H1 (cell line): Measurements from ENCODE around the gene CD38. TPM values are rescaled to one million over a fixed set of nuclear protein-coding genes. Genes with fewer than 3 reads are reported as not detected.
"Not testable (repeated sequence)": the region's sequence is repeated elsewhere in the genome, so short reads cannot be mapped to it uniquely, and the experiment has no call there.

Experiments
- CTCF ChIA-PET: fragments of 300-600 bp; sonication (Branson Sonifier 250); formaldehyde crosslinking; loops from one replicate; lab custom pipeline; 2021; ENCODE audit not compliant: partially characterized antibody; lab: Charles Lee
- POLR2A ChIA-PET: fragments of 300-600 bp; sonication (Branson Sonifier 250); formaldehyde crosslinking; loops from one replicate; lab custom pipeline; 2021; ENCODE audit warnings: inconsistent platforms; ENCODE audit not compliant: partially characterized antibody; lab: Charles Lee
- DNase-seq, 2 experiments: peaks; one replicate each; pipeline versions ENCODE4 v3.0.0 to v3.0.0-alpha.2; 2010 to 2022; ENCODE audit warnings: low spot score in 2 of 2, low read depth in 1 of 2, mixed read lengths in 1 of 2
- FAIRE-seq: peaks from 2 replicates; lab custom pipeline; 2011; peaks lifted over from hg19 to GRCh38; lab: Jason Lieb, UNC
- H2AFZ ChIP-seq: 2 replicates; pipeline ENCODE4 v1.8.1; 2012; ENCODE audit warnings: low read length, inconsistent platforms
- H2AK5ac ChIP-seq: 2 replicates; pipeline ENCODE4 v1.6.1; 2013; ENCODE audit warnings: low read depth, low read length
- H2BK120ac ChIP-seq: replicated peaks from 2 replicates; pipeline ENCODE3; 2013; ENCODE audit warnings: low read depth, low read length, inconsistent platforms
- H2BK12ac ChIP-seq: 2 replicates; pipeline ENCODE4 v1.6.1; 2013; ENCODE audit warnings: low read depth, low read length
- H2BK15ac ChIP-seq: 2 replicates; pipeline ENCODE4 v1.6.1; 2013; ENCODE audit warnings: low read length
- H2BK20ac ChIP-seq: 2 replicates; pipeline ENCODE4 v1.6.1; 2013; ENCODE audit warnings: low read length
- H2BK5ac ChIP-seq: 2 replicates; pipeline ENCODE4 v1.6.1; 2013; ENCODE audit warnings: low read depth, low read length
- H3K14ac ChIP-seq: 2 replicates; pipeline ENCODE4 v1.6.1; 2013; ENCODE audit warnings: inconsistent platforms; ENCODE audit not compliant: insufficient read length
- H3K18ac ChIP-seq: 2 replicates; pipeline ENCODE4 v1.6.1; 2013; ENCODE audit warnings: low read length; ENCODE audit errors: extremely low read depth
- H3K23ac ChIP-seq: 2 replicates; pipeline ENCODE4 v1.6.1; 2013; ENCODE audit warnings: inconsistent platforms; ENCODE audit not compliant: insufficient read length
- H3K23me2 ChIP-seq: 2 replicates; pipeline ENCODE4 v1.6.1; 2013; ENCODE audit warnings: low read depth, low read length
- H3K27ac ChIP-seq: 2 replicates; pipeline ENCODE4 v1.6.1; 2011; ENCODE audit warnings: low read depth, low read length, inconsistent platforms
- H3K27me3 ChIP-seq, 4 experiments: replicated peaks in 1 of 4; 1 replicate in 1 of 4; 2 replicates in 3 of 4; pipeline versions ENCODE4 v1.6.1 to v1.8.1; 2011 to 2013; ENCODE audit warnings: low read length in 3 of 4, mild to moderate bottlenecking in 3 of 4, inconsistent platforms in 2 of 4, mixed read lengths in 2 of 4, moderate library complexity in 1 of 4; ENCODE audit not compliant: control insufficient read depth in 3 of 4, insufficient read depth in 3 of 4; ENCODE audit errors: extremely low read depth in 1 of 4
- H3K36me3 ChIP-seq, 4 experiments: 2 replicates each; pipeline versions ENCODE4 v1.6.1 to v1.8.1; 2011 to 2013; ENCODE audit warnings: mild to moderate bottlenecking in 4 of 4, low read length in 3 of 4, moderate library complexity in 2 of 4, control low read depth in 1 of 4, inconsistent platforms in 1 of 4; ENCODE audit not compliant: insufficient read depth in 4 of 4, control insufficient read depth in 2 of 4
- H3K4ac ChIP-seq: replicated peaks from 2 replicates; pipeline ENCODE3; 2013; ENCODE audit warnings: low read length, low read depth, mixed read lengths, inconsistent platforms; ENCODE audit not compliant: insufficient read length
- H3K4me1 ChIP-seq, 4 experiments: replicated peaks in 1 of 4; 1 replicate in 1 of 4; 2 replicates in 3 of 4; pipeline versions ENCODE4 v1.6.1 to v1.8.1; 2011 to 2013; ENCODE audit warnings: low read length in 3 of 4, inconsistent platforms in 2 of 4, mixed read lengths in 1 of 4; ENCODE audit not compliant: insufficient read depth in 4 of 4, control insufficient read depth in 3 of 4
- H3K4me2 ChIP-seq, 2 experiments: 2 replicates each; pipeline versions ENCODE4 v1.6.1 to v1.8.1; 2011 to 2013; ENCODE audit warnings: low read depth in 2 of 2, low read length in 2 of 2, control low read depth in 1 of 2, inconsistent platforms in 1 of 2, mild to moderate bottlenecking in 1 of 2; ENCODE audit not compliant: insufficient read depth in 1 of 2
- H3K4me3 ChIP-seq, 4 experiments: fragments of 200-600, 300-600 bp in 1 of 4; sonication (generic), shearing (Covaris generic), sonication (Bioruptor Twin) in 1 of 4; 2 replicates each; pipeline versions ENCODE4 v1.5.1 to v1.8.1; 2011 to 2016; ENCODE audit warnings: low read length in 4 of 4, low read depth in 3 of 4, control low read depth in 2 of 4, inconsistent platforms in 2 of 4, mild to moderate bottlenecking in 2 of 4, mixed read lengths in 1 of 4, moderate library complexity in 1 of 4; ENCODE audit not compliant: insufficient read depth in 2 of 4; ENCODE audit errors: extremely low read depth in 1 of 4
- H3K56ac ChIP-seq: replicated peaks from 2 replicates; pipeline ENCODE3; 2013; ENCODE audit warnings: low read depth, mild to moderate bottlenecking, mixed read lengths, low read length, inconsistent platforms; ENCODE audit not compliant: insufficient read length
- H3K79me1 ChIP-seq: 2 replicates; pipeline ENCODE4 v1.6.1; 2013; ENCODE audit warnings: low read depth, low read length, control low read depth
- H3K79me2 ChIP-seq, 2 experiments: 2 replicates each; pipeline versions ENCODE4 v1.6.1 to v1.8.1; 2012 to 2013; ENCODE audit warnings: low read length in 2 of 2, mild to moderate bottlenecking in 2 of 2, inconsistent platforms in 1 of 2; ENCODE audit not compliant: insufficient read depth in 2 of 2, control insufficient read depth in 1 of 2
- H3K9ac ChIP-seq, 4 experiments: replicated peaks in 1 of 4; 1 replicate in 1 of 4; 2 replicates in 3 of 4; pipeline versions ENCODE4 v1.6.1 to v1.8.1; 2011 to 2013; ENCODE audit warnings: low read depth in 3 of 4, low read length in 3 of 4, control low read depth in 2 of 4, mild to moderate bottlenecking in 2 of 4, moderate library complexity in 2 of 4, inconsistent platforms in 1 of 4; ENCODE audit errors: extremely low read depth in 1 of 4
- H3K9me3 ChIP-seq, 2 experiments: 2 replicates each; pipeline versions ENCODE4 v1.6.1 to v1.8.1; 2012 to 2013; ENCODE audit warnings: mild to moderate bottlenecking in 2 of 2, moderate library complexity in 2 of 2, control low read depth in 1 of 2, inconsistent platforms in 1 of 2, low read depth in 1 of 2, low read length in 1 of 2, mixed read lengths in 1 of 2; ENCODE audit not compliant: insufficient read depth in 2 of 2
- H4K20me1 ChIP-seq, 2 experiments: replicated peaks in 1 of 2; 2 replicates each; pipeline versions ENCODE3 to v1.8.1; 2011 to 2013; ENCODE audit warnings: inconsistent platforms in 2 of 2, low read length in 2 of 2, mild to moderate bottlenecking in 1 of 2; ENCODE audit not compliant: insufficient read depth in 2 of 2, control insufficient read depth in 1 of 2
- H4K5ac ChIP-seq: 2 replicates; pipeline ENCODE4 v1.6.1; 2013; ENCODE audit warnings: low read length, low read depth, mixed read lengths, inconsistent platforms; ENCODE audit not compliant: insufficient read length
- H4K8ac ChIP-seq: 2 replicates; pipeline ENCODE4 v1.8.0; 2013; ENCODE audit warnings: mild to moderate bottlenecking, moderate library complexity, low read length, inconsistent platforms; ENCODE audit not compliant: insufficient read depth; ENCODE audit errors: extremely low read depth
- H4K91ac ChIP-seq: replicated peaks from 2 replicates; pipeline ENCODE3; 2013; ENCODE audit warnings: low read length, mixed read lengths, inconsistent platforms; ENCODE audit not compliant: insufficient read length
- WGBS, 2 experiments: shearing (Covaris generic) in 1 of 2; methylation state at CpG; one replicate each; pipeline versions ENCODE4 v1.1.6 to v1.1.7; 2013 to 2015; ENCODE audit warnings: low lambda C conversion rate in 2 of 2, mixed read lengths in 2 of 2, inconsistent platforms in 1 of 2, low coverage in 1 of 2, missing lambda C conversion rate in 1 of 2; ENCODE audit not compliant: insufficient replicate concordance in 2 of 2, insufficient coverage in 1 of 2, insufficient read length in 1 of 2; ENCODE audit errors: extremely low coverage in 1 of 2, missing lambda C conversion rate in 1 of 2; 5-methylcytosine and 5-hydroxymethylcytosine counted together
- polyA plus RNA-seq, 7 experiments: library from polyadenylated mRNA; depleted of rRNA in 3 of 7; stranded (reverse) in 5 of 7; unstranded in 2 of 7; fragments of >200 nt in 5 of 7; fragments of 200-250 nt in 2 of 7; gene quantifications; 1 replicate in 5 of 7; 2 replicates in 1 of 7; 4 replicates in 1 of 7; pipeline versions ENCODE4 v1.2.1 to v1.2.3, GENCODE V29; 2011 to 2013; ENCODE audit warnings: missing spikeins in 2 of 7, mixed read lengths in 2 of 7
- total RNA-seq: library from RNA; stranded (reverse); fragmentation: NEBNext Ultra II Directional; extraction: Animal tissue kit (Norgen Biotek cat#: 25700); gene quantifications from 2 replicates; pipeline ENCODE4 v1.2.1, GENCODE V29; 2021

Gene CD38
- total and polyA plus RNA-seq, 2 of the 8 experiments (the other 6 are each of a cell fraction or from before 2014, with no cell fraction given) = 0.14 to 0.24 TPM

GRCh38 chr4:15841194-15841730 lies 63.1 kb downstream of the CD38 start:
- H3K36me3 ChIP-seq, H2AK5ac ChIP-seq, H3K27ac ChIP-seq, H2BK5ac ChIP-seq, H3K9ac ChIP-seq, H3K4me1 ChIP-seq, DNase-seq, H4K20me1 ChIP-seq, POLR2A ChIA-PET, CTCF ChIA-PET, H2BK20ac ChIP-seq, H3K23ac ChIP-seq, H3K14ac ChIP-seq, H2BK12ac ChIP-seq, H3K27me3 ChIP-seq, H2BK120ac ChIP-seq, FAIRE-seq, H3K9me3 ChIP-seq, H3K23me2 ChIP-seq, H3K79me1 ChIP-seq, H3K56ac ChIP-seq, H4K91ac ChIP-seq, H2BK15ac ChIP-seq, H4K8ac ChIP-seq, H3K4ac ChIP-seq, H3K79me2 ChIP-seq, H3K4me2 ChIP-seq: not testable (repeated sequence)
- Histone ChIP-seq H4K5ac (peak overlapping the region; percentile 66), H2AFZ (peak overlapping the region; percentile 99), H3K4me3 (peak overlapping the region in 1 of 4 experiments; percentile 31; a peak in 1 of 8 replicates), H3K18ac (peak overlapping the region; percentile 60; the same call in 1 of the 2 replicates)
- 92% methylated on average over 7 of the region's 16 CpGs; no CpG with 5 or more reads in 1 of the 2 experiments for WGBS, 2 experiments
